ENCODE measurements around the gene EHD1. TPM values are rescaled to one million over a fixed set of nuclear protein-coding genes. Genes with fewer than 3 reads are reported as not detected.

Gene EHD1
- total and polyA plus RNA-seq, 2 of the 8 experiments (the other 6 are each of a cell fraction or from before 2014, with no cell fraction given), result 31.5 to 42.9 TPM

- TF ChIP-seq TAF1 (IDR thresholded peaks at IDR 0.05; ENCODE audit: low read depth, low read length) (no peak), HDAC2 (IDR thresholded peaks at IDR 0.05; ENCODE audit: borderline replicate concordance in 1 of 2, low read depth in 2 of 2, low read length in 2 of 2) (no peak), POLR2AphosphoS5 (IDR thresholded peaks at IDR 0.05; ENCODE audit: low read depth, low read length) (no peak), SAP30 (IDR thresholded peaks at IDR 0.05; ENCODE audit: insufficient read depth, insufficient replicate concordance, low read length) (no peak), MAFK (IDR thresholded peaks at IDR 0.05; ENCODE audit: low read depth, low read length) (no peak)
Observed at GRCh38 chr11:64831411-64831891, 47.0 kb downstream of the EHD1 start (continued).
